OCI-LY3 (cell line): ENCODE results near the gene MCUR1.
"Not testable (repeated sequence)": the region's sequence is repeated elsewhere in the genome, so short reads cannot be mapped to it uniquely, and the experiment has no call there.

ENCODE experiments used
- H2AFZ ChIP-seq: fragments of 200-600, 300-600 bp; shearing (Covaris generic); 2 replicates; pipeline ENCODE4 v1.6.0; 2014; ENCODE audit warnings: antibody characterized with exemption, low read depth, low read length
- H3K27ac ChIP-seq: fragments of 200-600, 300-600 bp; sonication (generic); 2 replicates; pipeline ENCODE4 v1.5.1; 2014; ENCODE audit warnings: mild to moderate bottlenecking, low read length, moderate library complexity, mixed read lengths
- H3K27me3 ChIP-seq: fragments of 200-600, 300-600 bp; sonication (generic); 2 replicates; pipeline ENCODE4 v1.6.1; 2014; ENCODE audit warnings: low read depth, low read length, mixed read lengths
- H3K36me3 ChIP-seq: fragments of 200-600, 300-600 bp; sonication (generic); replicated peaks from 2 replicates; pipeline ENCODE3; 2014; ENCODE audit warnings: low read depth, low read length, mixed read lengths
- H3K4me1 ChIP-seq: fragments of 300-600, 200-600 bp; sonication (generic); 2 replicates; pipeline ENCODE4 v1.6.1; 2014; ENCODE audit warnings: low read length, mixed read lengths
- H3K4me2 ChIP-seq: fragments of 200-600, 300-600 bp; sonication (generic); 2 replicates; pipeline ENCODE4 v1.6.1; 2014; ENCODE audit warnings: low read length, mixed read lengths
- H3K4me3 ChIP-seq: fragments of 300-600, 200-600 bp; sonication (generic); 2 replicates; pipeline ENCODE4 v1.5.1; 2014; ENCODE audit warnings: antibody characterized with exemption, mild to moderate bottlenecking, low read length, moderate library complexity
- H3K79me2 ChIP-seq: fragments of 300-600, 200-600 bp; shearing (Covaris generic); 2 replicates; pipeline ENCODE4 v1.6.1; 2014; ENCODE audit warnings: mild to moderate bottlenecking, low read length, mixed read lengths
- H3K9ac ChIP-seq: fragments of 300-600, 200-600 bp; shearing (Covaris generic); 2 replicates; pipeline ENCODE4 v1.6.0; 2014; ENCODE audit warnings: mild to moderate bottlenecking, low read length, moderate library complexity
- H3K9me3 ChIP-seq: fragments of 200-600, 300-600 bp; shearing (Covaris generic); 2 replicates; pipeline ENCODE4 v1.6.1; 2014; ENCODE audit warnings: low read length, mixed read lengths; ENCODE audit not compliant: insufficient read depth
- H4K20me1 ChIP-seq: fragments of 200-600, 300-600 bp; sonication (generic); 2 replicates; pipeline ENCODE4 v1.6.1; 2016; ENCODE audit warnings: low read length, mixed read lengths; ENCODE audit not compliant: insufficient read depth
- CTCF ChIP-seq: fragments of 200-600, 300-600 bp; sonication (generic); IDR thresholded peaks from 2 replicates; pipeline ENCODE4 v1.5.1; 2014; ENCODE audit warnings: antibody characterized with exemption, low read length, low read depth
- EZH2phosphoT487 ChIP-seq: fragments of 200-600 bp; shearing (Covaris generic); IDR thresholded peaks from 2 replicates; pipeline ENCODE4 v1.6.1; 2018; ENCODE audit warnings: antibody characterized with exemption, mixed run types, low read depth

MCUR1 gene

GRCh38 chr6:13814176-13814937 lies at the start of gene MCUR1:
Gene MCUR1, minus strand, starts transcription at chr6:13814557. Its CDS starts 128 bp downstream, at chr6:13814429.
- no peaks in the 10 kb centered on the region for H3K36me3 ChIP-seq
- H3K9me3 ChIP-seq = no peaks in the 10 kb centered on the region
- H3K9ac ChIP-seq = peak within 1 kb of the TSS; percentile 98
- H2AFZ ChIP-seq = peak within 1 kb of the TSS; percentile 94
- H3K4me1 ChIP-seq = peaks cover 15% of the 10 kb centered on the region
- peak within 1 kb of the TSS; percentile 85 for H3K27ac ChIP-seq
- H3K27me3 ChIP-seq = no peaks in the 10 kb centered on the region
- no peak for TF ChIP-seq EZH2phosphoT487
- TF ChIP-seq CTCF = peak; percentile 18; the same call in 1 of the 2 replicates
- peak within 1 kb of the TSS; percentile 87 for H3K4me2 ChIP-seq
- peak within 1 kb of the TSS; percentile 99 for H3K4me3 ChIP-seq
- H3K79me2 ChIP-seq = peaks cover 37% of the 10 kb centered on the region
- peaks cover 17% of the 10 kb centered on the region; the same call in 1 of the 2 replicates for H4K20me1 ChIP-seq

- Histone ChIP-seq H3K4me1 (peaks cover 9% of the 10 kb centered on the region), H4K20me1 (no peaks in the 10 kb centered on the region), H3K27ac (no peak overlapping the region), H3K9ac (no peak overlapping the region), H3K79me2 (no peaks in the 10 kb centered on the region), H3K4me2 (no peak overlapping the region), H3K27me3 (no peaks in the 10 kb centered on the region), H3K4me3 (no peak overlapping the region), H3K36me3 (no peaks in the 10 kb centered on the region), H2AFZ (no peak overlapping the region), H3K9me3 (no peaks in the 10 kb centered on the region)
- no peak for TF ChIP-seq CTCF
- TF ChIP-seq EZH2phosphoT487 = no peak
Measured at GRCh38 chr6:13863699-13864155, 49.4 kb upstream of the MCUR1 start.

- not testable (repeated sequence) for H3K27ac ChIP-seq, H3K9me3 ChIP-seq, H2AFZ ChIP-seq, H3K4me2 ChIP-seq, H3K27me3 ChIP-seq, H3K4me3 ChIP-seq, H3K79me2 ChIP-seq, H3K36me3 ChIP-seq, H3K9ac ChIP-seq, H4K20me1 ChIP-seq
- H3K4me1 ChIP-seq = peaks cover 19% of the 10 kb centered on the region
Measured at GRCh38 chr6:13860556-13861185, 46.3 kb upstream of the MCUR1 start.

- Histone ChIP-seq H3K27ac (no peak overlapping the region), H2AFZ (no peak overlapping the region), H3K79me2 (no peaks in the 10 kb centered on the region), H3K9me3 (no peaks in the 10 kb centered on the region), H3K4me2 (no peak overlapping the region), H3K36me3 (no peaks in the 10 kb centered on the region), H3K4me3 (no peak overlapping the region), H3K27me3 (no peaks in the 10 kb centered on the region), H3K4me1 (peaks cover 13% of the 10 kb centered on the region), H4K20me1 (no peaks in the 10 kb centered on the region), H3K9ac (no peak overlapping the region)
- TF ChIP-seq EZH2phosphoT487 (no peak), CTCF (no peak)
Measured at GRCh38 chr6:13859871-13860555, 45.7 kb upstream of the MCUR1 start.
